Activated T-cell treated with anti-CD3 and anti-CD28 coated beads, Interleukin-2, amount 50 U/mL, for 24 hours (primary cell): Measurements from ENCODE around the gene SLC12A1.

ENCODE experiments used
- DNase-seq: peaks from one replicate; pipeline ENCODE4 v3.0.0-alpha.2; 2020
- H3K27ac Mint-ChIP-seq: 2 replicates; pipeline ENCODE4 v1.8.0; 2020; ENCODE audit warnings: mild to moderate bottlenecking, mixed read lengths
- H3K27me3 Mint-ChIP-seq: 2 replicates; pipeline ENCODE4 v1.8.0; 2020; ENCODE audit warnings: mixed read lengths
- H3K36me3 Mint-ChIP-seq: 2 replicates; pipeline ENCODE4 v1.8.0; 2020; ENCODE audit warnings: low read depth, mixed read lengths
- H3K4me1 Mint-ChIP-seq: 2 replicates; pipeline ENCODE4 v1.8.0; 2020; ENCODE audit warnings: low read depth, mixed read lengths
- H3K4me3 Mint-ChIP-seq: 2 replicates; pipeline ENCODE4 v1.8.0; 2020; ENCODE audit warnings: mild to moderate bottlenecking, moderate library complexity, mixed read lengths
- H3K9me3 Mint-ChIP-seq: 2 replicates; pipeline ENCODE4 v1.8.0; 2020; ENCODE audit warnings: mixed read lengths

SLC12A1 gene

GRCh38 chr15:48267766-48268165 is 61.7 kb downstream of the SLC12A1 start:
- Mint-ChIP-seq H3K36me3 (no peaks in the 10 kb centered on the region), H3K4me3 (no peak overlapping the region), H3K27me3 (peaks cover 13% of the 10 kb centered on the region), H3K9me3 (no peaks in the 10 kb centered on the region), H3K4me1 (peaks cover 2% of the 10 kb centered on the region), H3K27ac (no peak overlapping the region)
- no peak for DNase-seq

GRCh38 chr15:48273049-48273448 is 66.9 kb downstream of the SLC12A1 start:
- no peak for DNase-seq
- H3K4me3 Mint-ChIP-seq = no peak overlapping the region
- H3K27ac Mint-ChIP-seq = no peak overlapping the region
- no peaks in the 10 kb centered on the region for H3K9me3 Mint-ChIP-seq
- H3K4me1 Mint-ChIP-seq = no peaks in the 10 kb centered on the region
- H3K27me3 Mint-ChIP-seq = peaks cover 10% of the 10 kb centered on the region
- H3K36me3 Mint-ChIP-seq = no peaks in the 10 kb centered on the region

- no peaks in the 10 kb centered on the region for H3K4me1 Mint-ChIP-seq
- H3K27ac Mint-ChIP-seq = no peak overlapping the region
- no peak overlapping the region for H3K4me3 Mint-ChIP-seq
- no peaks in the 10 kb centered on the region for H3K36me3 Mint-ChIP-seq
- H3K27me3 Mint-ChIP-seq = peaks cover 7% of the 10 kb centered on the region
- H3K9me3 Mint-ChIP-seq = no peaks in the 10 kb centered on the region
- no peak for DNase-seq
These were observed 72.6 kb downstream of the SLC12A1 start for GRCh38 chr15:48278666-48279065.

- no peak for DNase-seq
- Mint-ChIP-seq H3K36me3 (no peaks in the 10 kb centered on the region), H3K27me3 (peaks cover 6% of the 10 kb centered on the region), H3K4me3 (no peak overlapping the region), H3K4me1 (no peaks in the 10 kb centered on the region), H3K27ac (no peak overlapping the region), H3K9me3 (no peaks in the 10 kb centered on the region)
These were observed 73.5 kb downstream of the SLC12A1 start for GRCh38 chr15:48279608-48280007.

GRCh38 chr15:48281674-48282073 is 75.6 kb downstream of the SLC12A1 start:
- no peak for DNase-seq
- no peaks in the 10 kb centered on the region for H3K9me3 Mint-ChIP-seq
- peaks cover 7% of the 10 kb centered on the region for H3K4me1 Mint-ChIP-seq
- no peak overlapping the region for H3K27ac Mint-ChIP-seq
- no peaks in the 10 kb centered on the region for H3K36me3 Mint-ChIP-seq
- peaks cover 13% of the 10 kb centered on the region for H3K27me3 Mint-ChIP-seq
- no peak overlapping the region for H3K4me3 Mint-ChIP-seq

- no peak overlapping the region for H3K4me3 Mint-ChIP-seq
- H3K27ac Mint-ChIP-seq = no peak overlapping the region
- no peak for DNase-seq
- H3K36me3 Mint-ChIP-seq = no peaks in the 10 kb centered on the region
- H3K27me3 Mint-ChIP-seq = peaks cover 13% of the 10 kb centered on the region
- H3K9me3 Mint-ChIP-seq = no peaks in the 10 kb centered on the region
- peaks cover 7% of the 10 kb centered on the region for H3K4me1 Mint-ChIP-seq
These were observed 76.1 kb downstream of the SLC12A1 start for GRCh38 chr15:48282216-48282615.

- Mint-ChIP-seq H3K36me3 (no peaks in the 10 kb centered on the region), H3K27me3 (peaks cover 11% of the 10 kb centered on the region), H3K27ac (no peak overlapping the region), H3K9me3 (no peaks in the 10 kb centered on the region), H3K4me1 (peaks cover 7% of the 10 kb centered on the region), H3K4me3 (no peak overlapping the region)
- no peak for DNase-seq
These were observed 77.5 kb downstream of the SLC12A1 start for GRCh38 chr15:48283396-48284145.

GRCh38 chr15:48285329-48286214 is 79.5 kb downstream of the SLC12A1 start:
- H3K27me3 Mint-ChIP-seq = peaks cover 10% of the 10 kb centered on the region
- peak; percentile 30 for DNase-seq
- no peak overlapping the region for H3K27ac Mint-ChIP-seq
- no peak overlapping the region for H3K4me3 Mint-ChIP-seq
- H3K36me3 Mint-ChIP-seq = no peaks in the 10 kb centered on the region
- peaks cover 7% of the 10 kb centered on the region for H3K4me1 Mint-ChIP-seq
- H3K9me3 Mint-ChIP-seq = no peaks in the 10 kb centered on the region

GRCh38 chr15:48289628-48290027 is 83.5 kb downstream of the SLC12A1 start:
- H3K27me3 Mint-ChIP-seq = peaks cover 10% of the 10 kb centered on the region
- no peak overlapping the region for H3K27ac Mint-ChIP-seq
- no peaks in the 10 kb centered on the region for H3K9me3 Mint-ChIP-seq
- no peaks in the 10 kb centered on the region for H3K36me3 Mint-ChIP-seq
- DNase-seq = no peak
- no peak overlapping the region for H3K4me3 Mint-ChIP-seq
- peaks cover 10% of the 10 kb centered on the region for H3K4me1 Mint-ChIP-seq

GRCh38 chr15:48292458-48292857 is 86.4 kb downstream of the SLC12A1 start:
- H3K4me1 Mint-ChIP-seq = peaks cover 4% of the 10 kb centered on the region
- H3K36me3 Mint-ChIP-seq = no peaks in the 10 kb centered on the region
- no peak overlapping the region for H3K27ac Mint-ChIP-seq
- DNase-seq = no peak
- H3K4me3 Mint-ChIP-seq = no peak overlapping the region
- no peaks in the 10 kb centered on the region for H3K9me3 Mint-ChIP-seq
- peaks cover 7% of the 10 kb centered on the region for H3K27me3 Mint-ChIP-seq

- no peak overlapping the region for H3K4me3 Mint-ChIP-seq
- H3K9me3 Mint-ChIP-seq = no peaks in the 10 kb centered on the region
- no peaks in the 10 kb centered on the region for H3K4me1 Mint-ChIP-seq
- no peak overlapping the region for H3K27ac Mint-ChIP-seq
- peaks cover 7% of the 10 kb centered on the region for H3K27me3 Mint-ChIP-seq
- no peaks in the 10 kb centered on the region for H3K36me3 Mint-ChIP-seq
- no peak for DNase-seq
These were observed 91.6 kb downstream of the SLC12A1 start for GRCh38 chr15:48297668-48298067.

- Mint-ChIP-seq H3K27me3 (peaks cover 7% of the 10 kb centered on the region), H3K9me3 (no peaks in the 10 kb centered on the region), H3K4me1 (no peaks in the 10 kb centered on the region)
These were observed 92.8 kb downstream of the SLC12A1 start for GRCh38 chr15:48298914-48299313.

GRCh38 chr15:48300038-48300437 is 93.9 kb downstream of the SLC12A1 start:
- Mint-ChIP-seq H3K4me1 (no peaks in the 10 kb centered on the region), H3K27me3 (peaks cover 6% of the 10 kb centered on the region), H3K36me3 (no peaks in the 10 kb centered on the region), H3K4me3 (no peak overlapping the region), H3K9me3 (no peaks in the 10 kb centered on the region), H3K27ac (no peak overlapping the region)
- no peak for DNase-seq

More at GRCh38 chr15:48298914-48299313, 92.8 kb downstream of the SLC12A1 start:
- Mint-ChIP-seq H3K27ac (no peak overlapping the region), H3K4me3 (no peak overlapping the region), H3K36me3 (no peaks in the 10 kb centered on the region)
- no peak for DNase-seq

- H3K4me3 Mint-ChIP-seq = no peak overlapping the region
- H3K36me3 Mint-ChIP-seq = no peaks in the 10 kb centered on the region
- DNase-seq = no peak
- no peaks in the 10 kb centered on the region for H3K4me1 Mint-ChIP-seq
- no peaks in the 10 kb centered on the region for H3K27me3 Mint-ChIP-seq
- H3K9me3 Mint-ChIP-seq = no peaks in the 10 kb centered on the region
- no peak overlapping the region for H3K27ac Mint-ChIP-seq
These were observed 98.3 kb downstream of the SLC12A1 start for GRCh38 chr15:48304398-48304797.

GRCh38 chr15:48306639-48307038 is 100.5 kb downstream of the SLC12A1 start:
- no peaks in the 10 kb centered on the region for H3K9me3 Mint-ChIP-seq
- H3K36me3 Mint-ChIP-seq = no peaks in the 10 kb centered on the region
- no peak overlapping the region for H3K4me3 Mint-ChIP-seq
- H3K4me1 Mint-ChIP-seq = no peaks in the 10 kb centered on the region
- H3K27me3 Mint-ChIP-seq = no peaks in the 10 kb centered on the region
- DNase-seq = no peak
- no peak overlapping the region for H3K27ac Mint-ChIP-seq
